Measurements from ENCODE around the gene PLA2G4A.

PLA2G4A gene

GRCh38 chr1:186807163-186807562 lies 21.6 kb upstream of the PLA2G4A start:
- no peak for DNase-seq (ENCODE audit: insufficient read length, low spot score)
- no peak for TF ChIP-seq POLR2A (IDR thresholded peaks at IDR 0.05; ENCODE audit: low read depth, low read length)
- no peak for FAIRE-seq

- FAIRE-seq = no peak
These were observed 16.9 kb upstream of the PLA2G4A start for GRCh38 chr1:186811892-186812291.

GRCh38 chr1:186812570-186812969 lies 16.2 kb upstream of the PLA2G4A start:
- FAIRE-seq = no peak
- TF ChIP-seq POLR2A (IDR thresholded peaks at IDR 0.05; ENCODE audit: low read depth, low read length) = no peak

More at GRCh38 chr1:186811892-186812291, 16.9 kb upstream of the PLA2G4A start:
- no peak for DNase-seq (ENCODE audit: insufficient read length, low spot score)
- TF ChIP-seq POLR2A (IDR thresholded peaks at IDR 0.05; ENCODE audit: low read depth, low read length) = no peak

GRCh38 chr1:186813420-186813819 lies 15.3 kb upstream of the PLA2G4A start:
- DNase-seq (ENCODE audit: insufficient read length, low spot score) (no peak), FAIRE-seq (no peak)
- no peak for TF ChIP-seq POLR2A (IDR thresholded peaks at IDR 0.05; ENCODE audit: low read depth, low read length)

More at GRCh38 chr1:186812570-186812969, 16.2 kb upstream of the PLA2G4A start:
- DNase-seq (ENCODE audit: insufficient read length, low spot score) = no peak

GRCh38 chr1:186819126-186819525 lies 9.6 kb upstream of the PLA2G4A start:
- no peak for DNase-seq (ENCODE audit: insufficient read length, low spot score)
- TF ChIP-seq POLR2A (IDR thresholded peaks at IDR 0.05; ENCODE audit: low read depth, low read length) = no peak

GRCh38 chr1:186819563-186819962 lies 9.2 kb upstream of the PLA2G4A start:
- FAIRE-seq (peak; percentile 53), DNase-seq (ENCODE audit: insufficient read length, low spot score) (no peak)
- no peak for TF ChIP-seq POLR2A (IDR thresholded peaks at IDR 0.05; ENCODE audit: low read depth, low read length)

More at GRCh38 chr1:186819126-186819525, 9.6 kb upstream of the PLA2G4A start:
- FAIRE-seq = no peak

- no peak for TF ChIP-seq POLR2A (IDR thresholded peaks at IDR 0.05; ENCODE audit: low read depth, low read length)
- no peak for FAIRE-seq
- DNase-seq (ENCODE audit: insufficient read length, low spot score) = no peak
These were observed 1.2 kb downstream of the PLA2G4A start for GRCh38 chr1:186829686-186830587.

- DNase-seq (ENCODE audit: insufficient read length, low spot score) = no peak
These were observed 2.4 kb downstream of the PLA2G4A start for GRCh38 chr1:186831168-186831567.

GRCh38 chr1:186834399-186834958 lies 5.7 kb downstream of the PLA2G4A start:
- no peak for FAIRE-seq
- DNase-seq (ENCODE audit: insufficient read length, low spot score) = no peak
- TF ChIP-seq POLR2A (IDR thresholded peaks at IDR 0.05; ENCODE audit: low read depth, low read length) = no peak

More at GRCh38 chr1:186831168-186831567, 2.4 kb downstream of the PLA2G4A start:
- no peak for FAIRE-seq
- no peak for TF ChIP-seq POLR2A (IDR thresholded peaks at IDR 0.05; ENCODE audit: low read depth, low read length)

- FAIRE-seq (no peak), DNase-seq (ENCODE audit: insufficient read length, low spot score) (no peak)
- no peak for TF ChIP-seq POLR2A (IDR thresholded peaks at IDR 0.05; ENCODE audit: low read depth, low read length)
These were observed 6.7 kb downstream of the PLA2G4A start for GRCh38 chr1:186835448-186835847.

GRCh38 chr1:186837806-186838205 lies 9.1 kb downstream of the PLA2G4A start:
- no peak for TF ChIP-seq POLR2A (IDR thresholded peaks at IDR 0.05; ENCODE audit: low read depth, low read length)
- no peak for FAIRE-seq
- DNase-seq (ENCODE audit: insufficient read length, low spot score) = no peak

- no peak for DNase-seq (ENCODE audit: insufficient read length, low spot score)
- no peak for FAIRE-seq
- TF ChIP-seq POLR2A (IDR thresholded peaks at IDR 0.05; ENCODE audit: low read depth, low read length) = no peak
These were observed 9.8 kb downstream of the PLA2G4A start for GRCh38 chr1:186838380-186839040.

GRCh38 chr1:186839041-186839400 lies 10.3 kb downstream of the PLA2G4A start:
- no peak for TF ChIP-seq POLR2A (IDR thresholded peaks at IDR 0.05; ENCODE audit: low read depth, low read length)
- no peak for FAIRE-seq

GRCh38 chr1:186841599-186841998 lies 12.8 kb downstream of the PLA2G4A start:
- TF ChIP-seq POLR2A (IDR thresholded peaks at IDR 0.05; ENCODE audit: low read depth, low read length) = no peak
- DNase-seq (ENCODE audit: insufficient read length, low spot score) = no peak
- FAIRE-seq = no peak

More at GRCh38 chr1:186839041-186839400, 10.3 kb downstream of the PLA2G4A start:
- no peak for DNase-seq (ENCODE audit: insufficient read length, low spot score)

Data from H54 (cell line).